Calu3 (cell line): ENCODE results near the gene LCORL. TPM values are rescaled to one million over a fixed set of nuclear protein-coding genes. Genes with fewer than 3 reads are reported as not detected.

Source experiments
- BruUV-seq: library from RNA; stranded (reverse); fragments of 400-500 nt; replicated peaks from 2 replicates; lab custom pipeline; 2021; lab: Mats Ljungman, UMichigan
- CTCF ChIA-PET: fragments of 300-600 bp; sonication (Branson Sonifier 250); formaldehyde crosslinking; loops from one replicate; lab custom pipeline; 2022; ENCODE audit warnings: antibody characterized with exemption; lab: Charles Lee
- DNase-seq: peaks from one replicate; pipeline ENCODE4 v3.0.0; 2022
- H3K27ac Mint-ChIP-seq: one replicate; pipeline ENCODE4 v1.8.0; 2022; ENCODE audit warnings: mixed read lengths; ENCODE audit not compliant: unreplicated experiment
- H3K27me3 Mint-ChIP-seq: one replicate; pipeline ENCODE4 v1.8.0; 2022; ENCODE audit warnings: mixed read lengths; ENCODE audit not compliant: unreplicated experiment
- H3K36me3 Mint-ChIP-seq: one replicate; pipeline ENCODE4 v1.8.0; 2022; ENCODE audit warnings: mild to moderate bottlenecking, moderate library complexity, mixed read lengths; ENCODE audit not compliant: insufficient read depth, unreplicated experiment
- H3K4me1 Mint-ChIP-seq: one replicate; pipeline ENCODE4 v1.8.0; 2022; ENCODE audit warnings: mild to moderate bottlenecking, low read depth, mixed read lengths; ENCODE audit not compliant: unreplicated experiment
- H3K4me3 Mint-ChIP-seq: one replicate; pipeline ENCODE4 v1.8.0; 2022; ENCODE audit warnings: mild to moderate bottlenecking, low read depth, moderate library complexity, mixed read lengths; ENCODE audit not compliant: unreplicated experiment
- H3K9me3 Mint-ChIP-seq: one replicate; pipeline ENCODE4 v1.8.0; 2022; ENCODE audit warnings: low read depth, mixed read lengths; ENCODE audit not compliant: unreplicated experiment
- CTCF ChIP-seq: fragments of 200-600 bp; IDR thresholded peaks from one replicate; pipeline ENCODE4 v1.8.0; 2022; ENCODE audit warnings: antibody characterized with exemption; ENCODE audit not compliant: unreplicated experiment
- intact Hi-C: fragments of 100-400 bp; cut with micrococcal nuclease; formaldehyde crosslinking; loops from one replicate; pipeline ENCODE4 v1.10.0; 2022; ENCODE audit not compliant: unreplicated experiment
- total RNA-seq: library from RNA; stranded (reverse); gene quantifications from 2 replicates; pipeline ENCODE4 v1.2.3, GENCODE V29; 2022

The LCORL gene
- total RNA-seq, 1 experiment from 2014 or later: 15.4 TPM

GRCh38 chr4:17823871-17824669 is 197.5 kb downstream of the LCORL start:
- CTCF ChIA-PET: no interaction called here
- DNase-seq: no peak
- H3K4me1 Mint-ChIP-seq: no peaks in the 10 kb centered on the region
- intact Hi-C loops: no loop called here
- peaks cover 6% of the 10 kb centered on the region for H3K36me3 Mint-ChIP-seq
- no peaks in the 10 kb centered on the region for H3K27me3 Mint-ChIP-seq
- no peak overlapping the region for H3K4me3 Mint-ChIP-seq
- no peak overlapping the region for H3K27ac Mint-ChIP-seq
- BruUV-seq: no TSS peak
- no peak for TF ChIP-seq CTCF
- no peaks in the 10 kb centered on the region for H3K9me3 Mint-ChIP-seq

GRCh38 chr4:17817027-17817426 is 204.5 kb downstream of the LCORL start:
- CTCF ChIA-PET: no interaction called here

GRCh38 chr4:17816142-17816541 is 205.4 kb downstream of the LCORL start:
- Mint-ChIP-seq H3K9me3 (no peaks in the 10 kb centered on the region), H3K27me3 (no peaks in the 10 kb centered on the region), H3K36me3 (peaks cover 9% of the 10 kb centered on the region), H3K4me1 (peaks cover 9% of the 10 kb centered on the region), H3K4me3 (no peak overlapping the region), H3K27ac (no peak overlapping the region)
- intact Hi-C loops: loop anchor here (10.0 kb wide), 1 partner anchor 209 kb away; the partner anchor contains the start of gene LCORL
- no peak for TF ChIP-seq CTCF
- CTCF ChIA-PET: no interaction called here
- no TSS peak for BruUV-seq
- no peak for DNase-seq

More at GRCh38 chr4:17817027-17817426, 204.5 kb downstream of the LCORL start:
- no peaks in the 10 kb centered on the region for H3K27me3 Mint-ChIP-seq
- no peak overlapping the region for H3K27ac Mint-ChIP-seq
- H3K9me3 Mint-ChIP-seq: no peaks in the 10 kb centered on the region
- no peak for TF ChIP-seq CTCF
- no peak for DNase-seq
- intact Hi-C loops: loop anchor here (1.0 to 10.0 kb wide), 3 partner anchors 208 to 776 kb away; partner anchors contain the start of gene LCORL
- no TSS peak for BruUV-seq
- no peaks in the 10 kb centered on the region for H3K36me3 Mint-ChIP-seq
- peaks cover 5% of the 10 kb centered on the region for H3K4me1 Mint-ChIP-seq
- no peak overlapping the region for H3K4me3 Mint-ChIP-seq

- Mint-ChIP-seq H3K4me3 (no peak overlapping the region), H3K36me3 (peaks cover 27% of the 10 kb centered on the region), H3K4me1 (peaks cover 9% of the 10 kb centered on the region), H3K27me3 (no peaks in the 10 kb centered on the region), H3K9me3 (no peaks in the 10 kb centered on the region), H3K27ac (no peak overlapping the region)
- DNase-seq: no peak
- no TSS peak for BruUV-seq
- CTCF ChIA-PET: no interaction called here
- intact Hi-C loops: loop anchor here (10.0 kb wide), 1 partner anchor 211 kb away; the partner anchor contains the start of gene LCORL
- no peak for TF ChIP-seq CTCF
Measured at GRCh38 chr4:17814140-17814539, 207.4 kb downstream of the LCORL start.
